ENCODE measurements around the gene SLC25A5. TPM values are rescaled to one million over a fixed set of nuclear protein-coding genes. Genes with fewer than 3 reads are reported as not detected.

The SLC25A5 gene
- total and polyA plus RNA-seq, 10 donors: 146 to 256 (median 232) TPM

GRCh38 chrX:119467433-119467832 lies 811 bp upstream of the SLC25A5 start:
- no peak for TF ChIP-seq CTCF (IDR thresholded peaks at IDR 0.05 in 8 of 11, conservative IDR thresholded peaks at IDR 0.05 in 3 of 11)
- TF ChIP-seq POLR2A (IDR thresholded peaks at IDR 0.05): no peak
- no peak for TF ChIP-seq POLR2AphosphoS5 (IDR thresholded peaks at IDR 0.05)
- H3K27ac ChIP-seq: peak overlapping the region in 5 of 8 donors; percentile 96 to 99 (median 97)
- H3K4me1 ChIP-seq: peaks cover 0 to 20% (median 10%) of the 10 kb centered on the region in 6 donors
- DNase-seq: no peak
- 74 to 90% (median 81%) methylated on average over 6 of the region's 6 CpGs for WGBS, 5 donors
- intact Hi-C loops (cut with DNase I; ENCODE audit: low total_unique reads): no loop called here
- H3K27me3 ChIP-seq (replicated peaks in 1 of 7): no peaks in the 10 kb centered on the region
- peaks cover 0 to 25% (median 17%) of the 10 kb centered on the region in 6 donors for H3K36me3 ChIP-seq
- no peaks in the 10 kb centered on the region for H3K9me3 ChIP-seq
- H3K4me3 ChIP-seq: peak overlapping the region in 2 of 8 donors; percentile 81 to 88

GRCh38 chrX:119468551-119469312 lies 488 bp downstream of the SLC25A5 start:
- H3K27me3 ChIP-seq (replicated peaks in 1 of 7): no peaks in the 10 kb centered on the region
- WGBS, 5 donors: 0 to 47% (median 1%) methylated on average over 7 to 78 of the region's 78 CpGs
- H3K4me3 ChIP-seq: peak overlapping the region; percentile 55 to 88 (median 71)
- H3K9me3 ChIP-seq: no peaks in the 10 kb centered on the region
- peak; percentile 97 for DNase-seq
- peaks cover 0 to 25% (median 17%) of the 10 kb centered on the region in 6 donors for H3K36me3 ChIP-seq
- peak overlapping the region; percentile 77 to 99 (median 96) for H3K27ac ChIP-seq
- peak in 1 of 3 donors; percentile 8 for TF ChIP-seq POLR2A (IDR thresholded peaks at IDR 0.05)
- TF ChIP-seq CTCF (IDR thresholded peaks at IDR 0.05 in 8 of 11, conservative IDR thresholded peaks at IDR 0.05 in 3 of 11): peak; percentile 46 to 95 (median 85)
- TF ChIP-seq POLR2AphosphoS5 (IDR thresholded peaks at IDR 0.05): peak; percentile 64 to 68 (median 66)
- peaks cover 0 to 20% (median 10%) of the 10 kb centered on the region in 6 donors for H3K4me1 ChIP-seq
- intact Hi-C loops (cut with DNase I; ENCODE audit: low total_unique reads): no loop called here

- intact Hi-C loops (cut with DNase I; ENCODE audit: low total_unique reads): no loop called here
- TF ChIP-seq CTCF (IDR thresholded peaks at IDR 0.05 in 8 of 11, conservative IDR thresholded peaks at IDR 0.05 in 3 of 11) (peak in 3 of 11 experiments; percentile 14 to 35 (median 20)), POLR2AphosphoS5 (IDR thresholded peaks at IDR 0.05) (no peak), POLR2A (IDR thresholded peaks at IDR 0.05) (no peak)
- Histone ChIP-seq H3K4me1 (peaks cover 0 to 20% (median 10%) of the 10 kb centered on the region in 6 donors), H3K4me3 (peak overlapping the region; percentile 55 to 88 (median 71)), H3K36me3 (peaks cover 0 to 25% (median 17%) of the 10 kb centered on the region in 6 donors), H3K9me3 (no peaks in the 10 kb centered on the region), H3K27me3 (replicated peaks in 1 of 7) (no peaks in the 10 kb centered on the region), H3K27ac (peak overlapping the region in 7 of 8 donors; percentile 93 to 99 (median 97))
- WGBS, 5 donors: 3 to 39% (median 10%) methylated on average over 4 to 8 of the region's 8 CpGs; no CpG with 5 or more reads in 1 of the 5 donors
- no peak for DNase-seq
Observed at GRCh38 chrX:119469313-119469635, 1.0 kb downstream of the SLC25A5 start.
